AG08395 (cell line): ENCODE data around the gene GPR153.

Experiments used
- DNase-seq: peaks from one replicate; pipeline ENCODE4 v3.0.0; 2012; ENCODE audit warnings: mixed read lengths, low spot score

The GPR153 gene

DNA sequence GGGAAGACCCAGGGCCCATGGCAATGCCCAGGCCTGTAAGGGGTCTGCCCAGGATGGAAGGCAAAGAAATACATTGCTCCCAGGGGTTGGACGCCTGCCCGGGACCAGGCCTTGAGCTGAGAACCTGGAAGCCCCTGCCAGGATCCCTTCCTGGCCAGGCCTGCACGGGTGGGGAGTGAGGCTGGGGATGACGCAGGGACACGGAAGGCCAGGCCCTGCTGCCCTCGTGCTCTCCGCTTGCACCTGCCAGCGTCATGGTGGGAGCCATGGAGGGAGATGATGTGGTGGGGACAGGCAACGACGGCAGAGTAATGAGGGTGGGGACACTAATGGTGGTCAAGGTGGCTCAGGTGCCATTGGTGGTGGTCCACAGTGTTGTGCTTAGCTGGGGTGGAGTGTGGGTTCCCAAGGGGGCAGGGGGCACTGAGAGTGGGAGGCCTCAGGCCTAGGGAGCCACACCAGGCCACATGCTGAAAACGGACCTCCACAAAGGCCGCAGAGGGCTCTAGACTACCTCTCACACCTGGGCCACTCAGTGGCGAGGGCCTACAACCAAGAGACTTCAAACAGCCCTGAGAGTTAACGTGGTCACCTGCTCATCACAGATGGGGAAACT, 12.6 kb downstream of the GPR153 start:
- DNase-seq: no peak

GRCh38 chr1:6247651-6248050, 13.2 kb downstream of the GPR153 start:
- no peak for DNase-seq

- peak; percentile 88 for DNase-seq
These were observed 14.1 kb downstream of the GPR153 start for GRCh38 chr1:6246497-6247467.

GRCh38 chr1:6245869-6246496, 14.9 kb downstream of the GPR153 start:
- DNase-seq: no peak

GRCh38 chr1:6245086-6245868, 15.6 kb downstream of the GPR153 start:
- peak; percentile 88 for DNase-seq

- no peak for DNase-seq
These were observed 16.4 kb downstream of the GPR153 start for GRCh38 chr1:6244401-6245049.

DNA sequence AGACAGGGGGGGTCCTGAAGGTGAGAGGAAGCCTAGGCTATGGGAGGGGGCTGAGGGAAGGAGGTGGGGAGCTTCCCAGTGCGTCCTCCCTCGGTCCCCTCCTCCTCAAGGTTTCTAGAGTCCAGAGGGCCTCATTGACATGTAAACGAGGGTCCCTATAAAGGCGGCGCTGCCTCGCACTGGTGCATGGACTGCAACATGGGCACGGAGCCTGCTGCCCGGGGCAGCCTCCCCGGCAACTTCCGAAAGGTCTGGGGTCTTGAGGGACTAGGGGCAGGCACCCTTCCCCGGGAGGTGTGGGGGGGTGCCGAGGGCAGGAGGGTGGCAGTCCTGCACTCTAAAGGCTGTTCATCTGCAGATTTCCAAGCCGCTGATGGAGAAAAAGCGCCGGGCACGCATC, 16.9 kb downstream of the GPR153 start, which contains the start of gene HES3:
Gene HES3 (plus strand): TSS at position 187 of the 400 bp plus-strand sequence. CDS start 187 bp downstream, at position 374.
- DNase-seq: no peak

DNA sequence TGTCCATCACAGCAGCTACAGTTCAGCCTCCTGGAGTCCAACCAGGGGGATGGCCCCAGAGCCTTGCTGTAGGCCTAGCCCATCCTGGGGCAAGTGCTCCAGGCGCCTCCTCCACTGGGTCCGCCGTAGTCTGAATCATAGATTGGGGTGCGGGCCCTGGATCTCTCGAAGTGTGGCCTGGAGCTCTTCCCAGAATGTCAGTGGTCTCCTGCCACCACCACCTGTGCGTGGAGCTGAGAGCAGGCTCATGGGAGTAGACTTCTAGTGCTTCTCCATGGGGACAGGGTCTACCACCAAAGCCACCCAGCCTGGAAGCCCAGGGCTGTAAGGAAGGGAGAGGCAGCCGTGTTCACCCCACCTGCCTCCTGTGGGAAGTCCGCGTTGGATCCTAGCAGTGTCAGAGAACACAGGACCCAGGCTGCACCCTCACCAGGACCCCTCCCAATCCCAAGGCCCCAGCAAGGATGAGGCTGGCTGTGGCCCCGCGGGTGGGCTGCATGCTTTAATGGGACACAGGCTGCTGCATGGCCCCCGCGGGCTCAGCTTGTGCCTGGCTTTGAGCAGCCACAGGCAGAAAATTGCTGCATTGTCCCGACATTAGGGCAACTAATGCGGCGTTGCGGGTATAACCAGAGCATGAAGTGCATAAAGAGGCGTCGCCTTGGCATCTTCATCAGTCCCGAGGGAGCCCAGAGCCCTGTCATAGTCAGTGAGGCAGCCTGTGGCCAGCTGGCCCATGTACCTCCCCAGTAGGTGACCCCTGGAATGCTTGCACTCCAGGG, 17.7 kb downstream of the GPR153 start:
- no peak for DNase-seq

DNA sequence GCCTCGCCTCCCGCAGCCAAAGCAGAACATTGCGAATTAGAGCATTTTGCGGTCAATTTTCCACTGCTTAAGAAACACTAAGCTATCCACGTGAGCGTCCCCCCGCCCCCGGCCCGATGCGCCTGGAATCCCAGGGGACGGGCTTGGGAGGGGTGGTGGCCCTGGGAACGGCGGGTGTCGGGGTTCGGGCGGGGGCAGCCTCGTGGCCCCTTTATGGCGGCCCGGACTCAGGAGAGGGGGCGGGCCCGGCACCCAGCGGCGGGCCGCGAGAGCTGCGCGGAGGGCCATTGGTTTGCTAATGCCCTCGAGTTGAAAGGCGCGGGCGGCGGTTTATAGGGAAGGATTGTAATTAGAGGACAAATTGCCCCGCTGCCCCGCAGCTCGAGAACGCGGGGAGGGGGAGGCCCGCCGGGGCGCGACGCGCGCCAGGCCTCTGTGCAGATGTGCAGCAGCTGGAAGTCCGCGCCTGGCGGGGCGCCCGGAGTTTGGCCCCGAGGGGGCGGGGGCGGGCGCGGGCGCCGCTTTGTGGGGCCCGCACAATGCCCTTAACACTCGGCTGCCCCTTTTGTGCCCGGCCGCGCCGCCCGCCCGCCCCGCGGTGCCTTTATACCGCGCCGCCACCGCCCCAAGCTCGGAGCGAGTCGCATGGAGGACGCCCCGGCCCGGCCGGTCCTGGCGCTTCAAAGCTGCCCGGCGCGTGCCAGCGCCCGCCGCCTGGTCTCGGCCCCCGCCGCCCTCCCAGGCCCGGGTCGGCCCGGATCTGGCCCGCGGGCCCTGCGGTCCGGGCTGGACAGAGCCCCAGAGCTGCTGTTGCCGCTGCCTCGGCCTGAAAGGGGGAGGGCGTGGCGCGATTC, 18.8 kb downstream of the GPR153 start:
- no peak for DNase-seq

DNA sequence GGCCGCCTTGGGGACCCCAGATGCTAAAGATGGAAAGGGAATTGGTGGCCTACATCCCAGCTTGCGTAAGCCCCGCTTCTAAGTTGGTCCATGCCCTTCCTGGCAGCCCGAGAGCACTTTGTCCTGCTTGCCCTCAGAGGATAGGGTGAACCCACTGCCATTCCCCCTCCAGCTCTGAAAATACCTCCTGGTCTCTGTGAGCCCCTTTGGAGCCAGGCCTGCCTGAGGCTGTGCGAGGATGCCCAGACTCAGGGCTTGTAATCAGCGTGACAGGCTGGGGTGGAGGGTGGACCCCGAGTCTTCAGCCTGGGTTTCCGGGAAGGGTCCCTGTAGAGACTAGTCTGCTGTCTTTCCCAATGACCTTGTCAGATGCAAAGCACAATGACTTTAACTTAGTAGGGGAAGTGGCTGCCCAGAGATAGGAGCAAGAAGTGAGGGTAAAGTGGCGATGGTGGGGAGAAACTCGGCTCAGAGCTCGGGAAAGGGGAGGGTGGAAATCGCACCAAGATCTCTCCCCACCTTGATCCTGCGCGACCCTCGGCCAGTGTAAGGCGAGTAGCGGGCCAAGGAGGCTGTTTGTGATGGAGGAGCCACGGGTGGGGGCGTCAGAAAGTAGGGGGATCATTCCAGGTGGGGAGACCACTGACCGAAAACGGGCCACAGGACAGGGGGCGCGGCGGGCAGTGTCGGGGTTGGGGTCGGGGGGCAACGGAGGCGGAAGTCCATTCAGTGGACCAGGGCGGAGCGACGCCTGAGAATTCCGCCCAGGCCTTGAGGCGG, 19.6 kb downstream of the GPR153 start:
- DNase-seq: no peak

- peak; percentile 68 for DNase-seq
These were observed 20.7 kb downstream of the GPR153 start for GRCh38 chr1:6239950-6240768.

DNA sequence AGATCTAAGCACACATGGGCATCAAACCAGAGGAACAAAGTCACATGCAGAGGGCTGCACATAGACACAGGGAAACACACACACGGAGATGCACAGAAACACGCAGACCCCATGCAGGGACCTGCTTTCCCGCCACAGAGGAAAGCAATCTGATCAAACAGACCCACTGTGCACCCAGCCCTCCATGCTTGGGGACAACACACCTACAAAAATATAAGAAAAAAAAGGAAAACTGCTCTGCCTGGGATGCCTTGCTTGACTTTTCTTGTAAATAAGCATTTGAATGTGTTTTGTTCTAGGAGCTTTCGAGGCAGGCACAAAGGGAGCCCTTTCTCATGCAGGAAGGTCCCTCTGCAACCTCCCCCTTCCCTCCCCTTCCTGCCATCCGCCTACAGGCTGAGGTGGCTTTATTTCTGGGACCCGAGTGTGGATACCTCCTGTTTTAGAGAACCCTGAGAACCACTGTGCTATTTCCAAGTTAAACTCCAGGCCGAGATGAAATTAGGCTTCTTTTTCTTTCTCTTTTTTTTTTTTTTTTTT, 21.6 kb downstream of the GPR153 start:
- no peak for DNase-seq

DNA sequence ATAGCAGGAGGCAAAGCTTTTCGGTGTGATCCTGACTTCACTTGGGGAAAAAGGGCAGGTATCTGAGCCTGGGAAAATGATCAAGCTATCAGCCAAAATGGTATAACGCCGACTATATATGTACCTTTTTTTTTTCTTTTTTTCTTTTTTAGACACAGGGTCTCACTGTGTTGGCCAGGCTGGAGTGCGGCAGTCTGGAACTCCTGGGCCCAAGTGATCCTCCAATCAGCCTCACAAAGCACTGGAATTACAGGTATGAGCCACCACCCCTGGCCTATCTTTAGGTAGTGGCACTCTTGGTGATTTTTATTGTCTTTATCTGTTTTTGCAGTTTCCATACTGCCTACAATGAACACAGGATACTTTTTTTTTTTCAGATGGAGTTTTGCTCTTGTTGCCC, 23.8 kb downstream of the GPR153 start:
- no peak for DNase-seq

GRCh38 chr1:6235296-6235677, 25.6 kb downstream of the GPR153 start:
- DNase-seq: no peak

DNA sequence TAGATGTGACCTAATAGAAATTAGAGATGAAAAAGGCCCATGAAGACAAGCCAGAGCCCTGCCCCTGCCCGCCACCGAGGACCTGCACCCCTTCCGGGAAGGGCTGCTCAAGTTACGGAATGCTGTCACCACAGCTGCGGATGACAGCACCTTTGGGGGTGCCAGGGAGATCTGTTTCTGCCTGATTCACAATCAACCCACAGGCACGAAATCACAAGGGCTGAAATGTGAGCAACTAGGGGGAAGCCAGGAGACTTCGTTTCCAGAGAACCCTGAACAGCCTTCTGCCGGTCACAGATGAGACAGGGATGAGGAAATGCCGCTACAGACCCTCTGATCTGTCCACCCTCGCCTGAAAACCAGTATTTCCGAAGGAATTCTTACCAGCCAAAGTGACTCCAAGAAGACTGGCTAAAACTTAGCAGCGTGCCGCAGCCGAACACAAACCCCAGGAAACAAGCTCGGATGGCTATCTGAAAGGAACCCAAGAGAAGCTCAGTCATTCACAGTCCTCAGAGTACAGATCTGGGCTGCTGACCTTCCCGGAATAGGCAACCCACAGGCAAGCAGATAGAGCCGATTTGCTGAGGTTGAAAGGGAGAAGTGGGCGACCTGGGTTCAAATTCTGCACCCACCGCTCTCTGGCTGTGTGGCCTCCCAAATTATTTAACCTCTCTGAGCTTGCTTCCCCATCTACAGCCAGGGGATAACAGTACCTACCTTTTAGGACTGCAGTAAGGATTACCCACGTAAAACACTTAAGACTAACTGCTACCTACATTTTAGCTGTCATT, 26.2 kb downstream of the GPR153 start:
- DNase-seq: no peak

DNA sequence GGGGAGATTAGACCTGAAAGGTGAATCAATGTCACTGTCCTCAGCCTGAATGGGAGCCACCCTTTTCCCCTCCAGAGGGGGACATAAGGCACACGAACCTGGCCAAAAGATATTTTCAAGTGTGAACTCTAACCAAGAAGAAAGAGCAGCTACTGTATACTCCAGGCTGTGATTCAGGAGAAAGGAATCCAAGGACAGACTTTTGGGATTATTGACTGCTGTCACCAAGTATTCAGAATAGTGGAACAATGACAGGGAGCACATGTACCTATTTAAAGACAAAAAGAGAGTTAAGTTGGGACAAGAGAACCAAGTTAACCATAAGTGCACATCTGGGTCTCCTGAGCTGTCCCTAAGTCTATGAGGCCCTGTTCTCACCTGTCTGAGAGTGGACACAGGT, 27.5 kb downstream of the GPR153 start:
- DNase-seq: no peak

DNA sequence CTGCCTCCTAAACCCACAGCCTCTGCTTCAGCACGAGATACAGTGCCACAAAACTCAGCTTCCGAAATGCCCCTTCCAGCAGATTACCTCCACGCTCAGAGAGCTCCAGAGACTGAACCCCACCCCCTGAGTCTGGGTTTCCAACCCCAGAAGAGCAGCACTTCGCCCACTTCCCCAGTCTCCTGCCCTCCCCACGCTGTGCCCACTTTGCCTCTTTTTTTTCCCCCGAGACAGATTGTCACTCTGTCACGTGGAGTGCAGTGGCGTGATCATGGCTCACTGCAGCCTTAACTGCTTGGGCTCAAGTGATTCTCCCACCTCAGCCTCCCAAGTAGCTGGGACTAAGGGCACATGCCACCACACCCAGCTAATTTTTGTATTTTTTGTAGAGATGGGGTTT, 35.2 kb downstream of the GPR153 start:
- DNase-seq: no peak
